K562 (cell line): ENCODE data around the gene PRUNE1. TPM values are rescaled to one million over a fixed set of nuclear protein-coding genes. Genes with fewer than 3 reads are reported as not detected.

Experiments
- BDP1 ChIP-seq: IDR thresholded peaks from 3 replicates; pipeline ENCODE4 v1.6.1; 2011; ENCODE audit not compliant: insufficient read length, insufficient read depth
- CUX1 ChIP-seq: fragments of 200-800 bp; sonication (Bioruptor generic); IDR thresholded peaks from 2 replicates; pipeline ENCODE4 v1.6.1; 2016; ENCODE audit warnings: missing genetic modification characterization, missing compliant biosample characterization
- EGR1 ChIP-seq: fragments of 450-650 bp; conservative IDR thresholded peaks from 2 replicates; pipeline ENCODE4 v1.6.1; 2017; ENCODE audit warnings: mild to moderate bottlenecking
- GABPB2 ChIP-seq: fragments of 250-450 bp; sonication (Bioruptor Pico); conservative IDR thresholded peaks from 2 replicates; pipeline ENCODE4 v1.5.1; 2021; ENCODE audit warnings: mild to moderate bottlenecking
- LARP7 ChIP-seq: fragments of 450-650 bp; IDR thresholded peaks from 2 replicates; pipeline ENCODE4 v1.6.1; 2016
- PCBP2 ChIP-seq: fragments of 200-400 bp; formaldehyde crosslinking; IDR thresholded peaks from 2 replicates; pipeline ENCODE4 v1.6.1; 2018; ENCODE audit warnings: low read length, low read depth, mild to moderate bottlenecking, moderate library complexity; ENCODE audit not compliant: poor library complexity, severe bottlenecking
- POLR2A ChIP-seq: fragments of 450-650 bp; conservative IDR thresholded peaks from 2 replicates; pipeline ENCODE4 v1.6.1; 2016
- RBM22 ChIP-seq: fragments of 200-400 bp; formaldehyde crosslinking; IDR thresholded peaks from 2 replicates; pipeline ENCODE4 v1.6.1; 2018; ENCODE audit warnings: low read length, low read depth; ENCODE audit not compliant: poor library complexity, severe bottlenecking
- SMC3 ChIP-seq: conservative IDR thresholded peaks from 2 replicates; pipeline ENCODE4 v1.6.1; 2011; ENCODE audit warnings: low read depth, low read length, improper control_type of control experiment; ENCODE audit not compliant: insufficient read depth
- VEZF1 ChIP-seq: fragments of 200-800 bp; sonication (Bioruptor generic); IDR thresholded peaks from 2 replicates; pipeline ENCODE4 v1.6.1; 2017; ENCODE audit warnings: missing genetic modification characterization, missing compliant biosample characterization
- XRCC4 ChIP-seq: IDR thresholded peaks from one replicate; pipeline ENCODE4 v1.6.1; 2011; ENCODE audit not compliant: insufficient read depth, insufficient read length; ENCODE audit errors: extremely low read depth
- ZBED1 ChIP-seq: IDR thresholded peaks from 2 replicates; pipeline ENCODE4 v1.6.1; 2014
- ZBTB7A ChIP-seq: IDR thresholded peaks from 2 replicates; pipeline ENCODE4 v1.6.1; 2011; ENCODE audit warnings: low read depth, mild to moderate bottlenecking, low read length, moderate library complexity, borderline replicate concordance; ENCODE audit not compliant: control insufficient read depth
- ZNF239 ChIP-seq: fragments of 250-450 bp; sonication (Bioruptor Pico); IDR thresholded peaks from 2 replicates; pipeline ENCODE4 v1.4.0; 2020; ENCODE audit warnings: mild to moderate bottlenecking
- ZSCAN29 ChIP-seq: fragments of 450-650 bp; IDR thresholded peaks from 2 replicates; pipeline ENCODE4 v1.6.1; 2017
- polyA plus RNA-seq, 8 experiments: library from polyadenylated mRNA; depleted of rRNA in 4 of 8; stranded (reverse) in 5 of 8; unstranded in 3 of 8; fragments of >200 nt; fragmentation: Nextera tagmentation in 2 of 8; fragmentation: Illumina TruSeq in 1 of 8; extraction: Ambion mirVana in 2 of 8; extraction: Trizol in 1 of 8; gene quantifications; 2 replicates each; pipeline versions ENCODE4 v1.2.1 to v1.2.3, GENCODE V29; 2011 to 2014; ENCODE audit warnings: inconsistent platforms in 1 of 8, missing spikeins in 1 of 8
- total RNA-seq, 7 experiments: library from RNA; depleted of rRNA in 6 of 7; stranded (reverse); fragments of >200 nt in 6 of 7; fragmentation: Illumina TruSeq in 2 of 7; extraction: Trizol in 2 of 7; gene quantifications; 2 replicates each; pipeline versions ENCODE4 v1.2.1 to v1.2.3, GENCODE V29; 2011 to 2021; ENCODE audit warnings: low replicate concordance in 1 of 7
- TF ChIP-seq, protein P1 (sequence below): fragments of 250-450 bp; sonication (Bioruptor Pico); IDR thresholded peaks from 2 replicates; pipeline ENCODE4 v1.8.0; 2022; ENCODE audit warnings: inconsistent platforms
- TF ChIP-seq, protein P2 (sequence below): fragments of 450-650 bp; IDR thresholded peaks from 2 replicates; pipeline ENCODE4 v1.6.1; 2014; ENCODE audit warnings: low read depth, mild to moderate bottlenecking, moderate library complexity, borderline replicate concordance
- TF ChIP-seq, protein P3 (sequence below): fragments of 450-650 bp; IDR thresholded peaks from 2 replicates; pipeline ENCODE4 v1.6.1; 2017; ENCODE audit warnings: antibody characterized with exemption

Gene PRUNE1
- total and polyA plus RNA-seq, 9 of the 15 experiments (the other 6 are each of a cell fraction or from before 2014, with no cell fraction given) = 16.7 to 48.3 (median 26.2) TPM

DNA sequence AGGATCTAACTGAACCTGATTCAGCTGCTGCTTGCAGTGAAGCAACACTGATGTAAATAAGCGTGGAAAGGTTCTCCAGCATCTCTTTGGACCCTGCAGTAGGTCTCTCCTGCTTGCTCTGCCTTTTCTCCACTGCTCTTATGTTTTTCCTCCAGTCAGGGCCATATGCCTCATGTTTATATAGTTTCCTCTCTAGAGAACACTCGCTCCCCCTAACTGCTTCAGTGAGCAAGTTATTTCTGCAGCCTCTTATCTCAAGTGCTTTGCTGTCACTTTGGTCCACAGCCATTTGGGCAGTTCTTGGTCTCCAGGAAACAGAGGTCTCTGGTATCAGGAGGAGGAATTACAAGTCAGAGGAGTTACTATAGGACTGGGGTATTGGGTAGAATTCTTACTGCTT lies 5.3 kb downstream of the PRUNE1 start (continued):
- no peak for TF ChIP-seq ZSCAN29
- no peak for TF ChIP-seq POLR2A
- TF ChIP-seq ZBED1 = no peak
- TF ChIP-seq XRCC4 = no peak
- TF ChIP-seq PCBP2 = no peak
- TF ChIP-seq VEZF1 (CRISPR knock-in tag) = no peak; the same call in 1 of the 2 replicates
- no peak for TF ChIP-seq ZBTB7A
- no peak for TF ChIP-seq GABPB2 (CRISPR knock-in tag)
- no peak for TF ChIP-seq ZNF239 (CRISPR knock-in tag)
- TF ChIP-seq, protein P1, sequence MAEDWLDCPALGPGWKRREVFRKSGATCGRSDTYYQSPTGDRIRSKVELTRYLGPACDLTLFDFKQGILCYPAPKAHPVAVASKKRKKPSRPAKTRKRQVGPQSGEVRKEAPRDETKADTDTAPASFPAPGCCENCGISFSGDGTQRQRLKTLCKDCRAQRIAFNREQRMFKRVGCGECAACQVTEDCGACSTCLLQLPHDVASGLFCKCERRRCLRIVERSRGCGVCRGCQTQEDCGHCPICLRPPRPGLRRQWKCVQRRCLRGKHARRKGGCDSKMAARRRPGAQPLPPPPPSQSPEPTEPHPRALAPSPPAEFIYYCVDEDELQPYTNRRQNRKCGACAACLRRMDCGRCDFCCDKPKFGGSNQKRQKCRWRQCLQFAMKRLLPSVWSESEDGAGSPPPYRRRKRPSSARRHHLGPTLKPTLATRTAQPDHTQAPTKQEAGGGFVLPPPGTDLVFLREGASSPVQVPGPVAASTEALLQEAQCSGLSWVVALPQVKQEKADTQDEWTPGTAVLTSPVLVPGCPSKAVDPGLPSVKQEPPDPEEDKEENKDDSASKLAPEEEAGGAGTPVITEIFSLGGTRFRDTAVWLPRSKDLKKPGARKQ (CRISPR knock-in tag) = no peak
- no peak for TF ChIP-seq BDP1
- TF ChIP-seq, protein P2, sequence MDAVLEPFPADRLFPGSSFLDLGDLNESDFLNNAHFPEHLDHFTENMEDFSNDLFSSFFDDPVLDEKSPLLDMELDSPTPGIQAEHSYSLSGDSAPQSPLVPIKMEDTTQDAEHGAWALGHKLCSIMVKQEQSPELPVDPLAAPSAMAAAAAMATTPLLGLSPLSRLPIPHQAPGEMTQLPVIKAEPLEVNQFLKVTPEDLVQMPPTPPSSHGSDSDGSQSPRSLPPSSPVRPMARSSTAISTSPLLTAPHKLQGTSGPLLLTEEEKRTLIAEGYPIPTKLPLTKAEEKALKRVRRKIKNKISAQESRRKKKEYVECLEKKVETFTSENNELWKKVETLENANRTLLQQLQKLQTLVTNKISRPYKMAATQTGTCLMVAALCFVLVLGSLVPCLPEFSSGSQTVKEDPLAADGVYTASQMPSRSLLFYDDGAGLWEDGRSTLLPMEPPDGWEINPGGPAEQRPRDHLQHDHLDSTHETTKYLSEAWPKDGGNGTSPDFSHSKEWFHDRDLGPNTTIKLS = 0 out of 2 replicates have a peak, but pooled peaks have one; percentile 37
- TF ChIP-seq CUX1 (CRISPR knock-in tag) = no peak
- no peak for TF ChIP-seq EGR1
- TF ChIP-seq SMC3 = no peak
- TF ChIP-seq LARP7 = no peak
- no peak for TF ChIP-seq RBM22
- TF ChIP-seq, protein P3, sequence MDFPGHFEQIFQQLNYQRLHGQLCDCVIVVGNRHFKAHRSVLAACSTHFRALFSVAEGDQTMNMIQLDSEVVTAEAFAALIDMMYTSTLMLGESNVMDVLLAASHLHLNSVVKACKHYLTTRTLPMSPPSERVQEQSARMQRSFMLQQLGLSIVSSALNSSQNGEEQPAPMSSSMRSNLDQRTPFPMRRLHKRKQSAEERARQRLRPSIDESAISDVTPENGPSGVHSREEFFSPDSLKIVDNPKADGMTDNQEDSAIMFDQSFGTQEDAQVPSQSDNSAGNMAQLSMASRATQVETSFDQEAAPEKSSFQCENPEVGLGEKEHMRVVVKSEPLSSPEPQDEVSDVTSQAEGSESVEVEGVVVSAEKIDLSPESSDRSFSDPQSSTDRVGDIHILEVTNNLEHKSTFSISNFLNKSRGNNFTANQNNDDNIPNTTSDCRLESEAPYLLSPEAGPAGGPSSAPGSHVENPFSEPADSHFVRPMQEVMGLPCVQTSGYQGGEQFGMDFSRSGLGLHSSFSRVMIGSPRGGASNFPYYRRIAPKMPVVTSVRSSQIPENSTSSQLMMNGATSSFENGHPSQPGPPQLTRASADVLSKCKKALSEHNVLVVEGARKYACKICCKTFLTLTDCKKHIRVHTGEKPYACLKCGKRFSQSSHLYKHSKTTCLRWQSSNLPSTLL = no peak
